IMR-90 (cell line): ENCODE measurements around the gene ZSCAN31. TPM values are rescaled to one million over a fixed set of nuclear protein-coding genes. Genes with fewer than 3 reads are reported as not detected.

Source experiments
- ATAC-seq: fragments of 200-7000 bp; cut with Tn5 transposase; 2 replicates; pipeline ENCODE4 v1.9.1; 2020; ENCODE audit warnings: low read depth, mild to moderate bottlenecking, moderate library complexity
- BruUV-seq: library from RNA; stranded (reverse); fragments of 400-500 nt; replicated peaks from 2 replicates; lab custom pipeline; 2021; lab: Mats Ljungman, UMichigan
- CTCF ChIA-PET: fragments of 300-600 bp; formaldehyde crosslinking; extraction: SDS; loops from one replicate; lab custom pipeline; 2021; ENCODE audit warnings: antibody characterized with exemption; lab: Yijun Ruan, JAX
- POLR2A ChIA-PET: fragments of 300-600 bp; sonication (Branson Sonifier 250); formaldehyde crosslinking; loops from one replicate; lab custom pipeline; 2022; ENCODE audit warnings: antibody characterized with exemption; ENCODE audit not compliant: unreplicated experiment; lab: Charles Lee
- DNase-seq: peaks from one replicate; pipeline ENCODE4 v3.0.0; 2013
- H2AFZ ChIP-seq: replicated peaks from 2 replicates; pipeline ENCODE3; 2013; ENCODE audit warnings: low read length, mild to moderate bottlenecking; ENCODE audit not compliant: poor library complexity
- H2AK5ac ChIP-seq: 2 replicates; pipeline ENCODE4 v1.6.1; 2013; ENCODE audit warnings: low read depth, low read length, inconsistent platforms
- H2AK9ac ChIP-seq: replicated peaks from 2 replicates; pipeline ENCODE3; 2013; ENCODE audit warnings: mild to moderate bottlenecking, low read depth, low read length, moderate library complexity; ENCODE audit not compliant: poor library complexity
- H2BK120ac ChIP-seq: 2 replicates; pipeline ENCODE4 v1.6.1; 2013; ENCODE audit warnings: low read depth, low read length, inconsistent platforms
- H2BK15ac ChIP-seq: 3 replicates; pipeline ENCODE4 v1.6.1; 2013; ENCODE audit warnings: low read depth, low read length, inconsistent platforms
- H2BK20ac ChIP-seq: 2 replicates; pipeline ENCODE4 v1.6.1; 2013; ENCODE audit warnings: low read depth, mild to moderate bottlenecking, inconsistent platforms, low read length, moderate library complexity
- H2BK5ac ChIP-seq: 2 replicates; pipeline ENCODE4 v1.6.1; 2013; ENCODE audit warnings: mild to moderate bottlenecking, low read depth, low read length, inconsistent platforms; ENCODE audit not compliant: poor library complexity, severe bottlenecking
- H3K14ac ChIP-seq: replicated peaks from 2 replicates; pipeline ENCODE4 v1.6.1; 2013; ENCODE audit warnings: low read depth, low read length, inconsistent platforms
- H3K18ac ChIP-seq: 2 replicates; pipeline ENCODE4 v1.6.1; 2013; ENCODE audit warnings: low read depth, low read length, control low read depth
- H3K23ac ChIP-seq: 2 replicates; pipeline ENCODE4 v1.6.1; 2013; ENCODE audit warnings: low read depth, low read length, inconsistent platforms
- H3K27ac ChIP-seq: 2 replicates; pipeline ENCODE4 v1.5.1; 2013; ENCODE audit warnings: mild to moderate bottlenecking, control low read depth, low read length; ENCODE audit not compliant: insufficient read depth
- H3K27me3 ChIP-seq: 2 replicates; pipeline ENCODE4 v1.6.1; 2013; ENCODE audit warnings: low read length; ENCODE audit not compliant: control insufficient read depth, insufficient read depth
- H3K36me3 ChIP-seq: 2 replicates; pipeline ENCODE4 v1.6.1; 2013; ENCODE audit warnings: low read length, mixed read lengths; ENCODE audit not compliant: control insufficient read depth, insufficient read depth
- H3K4ac ChIP-seq: 2 replicates; pipeline ENCODE4 v1.6.1; 2013; ENCODE audit warnings: low read depth, low read length, inconsistent platforms
- H3K4me1 ChIP-seq: 2 replicates; pipeline ENCODE4 v1.6.1; 2013; ENCODE audit warnings: low read length, mixed read lengths; ENCODE audit not compliant: control insufficient read depth, insufficient read depth
- H3K4me2 ChIP-seq: 2 replicates; pipeline ENCODE4 v1.6.1; 2013; ENCODE audit warnings: low read depth, mild to moderate bottlenecking, control low read depth, low read length, moderate library complexity
- H3K4me3 ChIP-seq: 2 replicates; pipeline ENCODE4 v1.5.1; 2013; ENCODE audit warnings: low read depth, mild to moderate bottlenecking, control low read depth, low read length, moderate library complexity; ENCODE audit not compliant: insufficient read depth
- H3K56ac ChIP-seq: 2 replicates; pipeline ENCODE4 v1.6.1; 2013; ENCODE audit warnings: low read length, inconsistent platforms; ENCODE audit not compliant: insufficient read depth; ENCODE audit errors: extremely low read depth
- H3K79me1 ChIP-seq, 2 experiments: 2 replicates each; pipeline ENCODE4 v1.6.1; 2013; ENCODE audit warnings: low read length in 2 of 2, inconsistent platforms in 1 of 2, low read depth in 1 of 2
- H3K9ac ChIP-seq: 2 replicates; pipeline ENCODE4 v1.6.1; 2013; ENCODE audit warnings: low read depth, low read length, control low read depth
- H3K9me1 ChIP-seq: 2 replicates; pipeline ENCODE4 v1.6.1; 2013; ENCODE audit warnings: low read length, inconsistent platforms; ENCODE audit not compliant: insufficient read depth
- H3K9me3 ChIP-seq: 2 replicates; pipeline ENCODE4 v1.6.1; 2013; ENCODE audit warnings: low read length; ENCODE audit not compliant: control insufficient read depth, insufficient read depth
- H4K20me1 ChIP-seq: 2 replicates; pipeline ENCODE4 v1.6.1; 2013; ENCODE audit warnings: low read length, inconsistent platforms; ENCODE audit not compliant: insufficient read depth
- H4K5ac ChIP-seq: 2 replicates; pipeline ENCODE4 v1.6.1; 2013; ENCODE audit warnings: mild to moderate bottlenecking, low read depth, low read length, control low read depth
- H4K8ac ChIP-seq, 2 experiments: 2 replicates each; pipeline ENCODE4 v1.6.1; 2013; ENCODE audit warnings: low read depth in 2 of 2, low read length in 2 of 2, control low read depth in 1 of 2, inconsistent platforms in 1 of 2
- H4K91ac ChIP-seq: 2 replicates; pipeline ENCODE4 v1.6.1; 2013; ENCODE audit warnings: low read depth, low read length, inconsistent platforms; ENCODE audit not compliant: insufficient read depth
- CTCF ChIP-seq: conservative IDR thresholded peaks from 2 replicates; pipeline ENCODE4 v1.5.1; 2012; ENCODE audit warnings: mild to moderate bottlenecking, low read depth, low read length, improper control_type of control experiment
- ELK1 ChIP-seq: fragments of 150-350 bp; IDR thresholded peaks from 2 replicates; pipeline ENCODE4 v1.6.1; 2016; ENCODE audit warnings: low read depth, mild to moderate bottlenecking, low read length, moderate library complexity, borderline replicate concordance
- MAZ ChIP-seq: IDR thresholded peaks from 2 replicates; pipeline ENCODE4 v1.6.1; 2012; ENCODE audit warnings: low read depth, mild to moderate bottlenecking, low read length, improper control_type of control experiment, moderate library complexity, borderline replicate concordance
- MXI1 ChIP-seq: IDR thresholded peaks from 2 replicates; pipeline ENCODE4 v1.6.1; 2012; ENCODE audit warnings: low read depth, mild to moderate bottlenecking, low read length, moderate library complexity, borderline replicate concordance
- NFE2L2 ChIP-seq: fragments of 150-350 bp; IDR thresholded peaks from 2 replicates; pipeline ENCODE4 v1.6.1; 2016; ENCODE audit warnings: low read depth, mild to moderate bottlenecking, low read length
- POLR2A ChIP-seq: IDR thresholded peaks from 2 replicates; pipeline ENCODE4 v1.6.1; 2012; ENCODE audit warnings: mild to moderate bottlenecking, low read depth, low read length
- RCOR1 ChIP-seq: IDR thresholded peaks from 2 replicates; pipeline ENCODE4 v1.6.1; 2012; ENCODE audit warnings: mild to moderate bottlenecking, low read length, improper control_type of control experiment; ENCODE audit not compliant: insufficient replicate concordance
- WGBS, 2 experiments: methylation state at CpG; one replicate each; pipeline versions ENCODE4 v1.1.5 to v1.1.7; 2013; ENCODE audit warnings: missing lambda C conversion rate in 2 of 2; ENCODE audit not compliant: insufficient read length in 1 of 2; ENCODE audit errors: extremely low coverage in 2 of 2; 5-methylcytosine and 5-hydroxymethylcytosine counted together
- dilution Hi-C: fragments of 300-500 bp; cut with HindIII; formaldehyde crosslinking; loops from one replicate; pipeline ENCODE4 v1.14.3; 2018; ENCODE audit warnings: low sequenced_read_pairs; ENCODE audit not compliant: unreplicated experiment
- in situ Hi-C: fragments of 300-500 bp; cut with MboI; formaldehyde crosslinking; loops from 3 replicates; pipeline ENCODE4 v1.14.3; 2019; ENCODE audit warnings: low sequenced_read_pairs, inconsistent platforms, mixed read lengths
- intact Hi-C: fragments of 100-400 bp; cut with micrococcal nuclease; formaldehyde crosslinking; loops from 2 replicates; pipeline ENCODE4 v1.10.0; 2022
- polyA plus RNA-seq, 3 experiments: library from polyadenylated mRNA; depleted of rRNA; stranded (reverse); fragments of >200 nt; gene quantifications; 2 replicates each; pipeline ENCODE4 v1.2.3, GENCODE V29; 2012; ENCODE audit warnings: low replicate concordance in 1 of 3
- total RNA-seq: library from RNA; depleted of rRNA; stranded (reverse); fragments of >200 nt; gene quantifications from 2 replicates; pipeline ENCODE4 v1.2.3, GENCODE V29; 2012

Gene ZSCAN31
- total and polyA plus RNA-seq, 2 of the 4 experiments (the other 2 are of a cell fraction) = 1.4 to 4.7 TPM

- Histone ChIP-seq H3K4me2 (no peak overlapping the region), H3K27ac (no peak overlapping the region), H3K4me3 (no peak overlapping the region), H2AK9ac (no peak overlapping the region), H4K8ac (no peak overlapping the region), H3K27me3 (no peaks in the 10 kb centered on the region), H3K23ac (no peak overlapping the region), H3K4me1 (no peaks in the 10 kb centered on the region), H2AK5ac (no peak overlapping the region), H3K9ac (no peak overlapping the region), H3K14ac (no peak overlapping the region), H2BK15ac (no peak overlapping the region), H3K56ac (no peak overlapping the region), H3K79me1 (no peaks in the 10 kb centered on the region), H4K91ac (no peak overlapping the region), H3K9me1 (no peaks in the 10 kb centered on the region), H2BK120ac (no peak overlapping the region), H3K4ac (no peak overlapping the region), H2BK20ac (no peak overlapping the region), H2BK5ac (no peak overlapping the region), H4K5ac (no peak overlapping the region), H2AFZ (no peak overlapping the region), H3K9me3 (no peaks in the 10 kb centered on the region), H3K18ac (no peak overlapping the region), H3K36me3 (peaks cover 4% of the 10 kb centered on the region; the same call in 1 of the 2 replicates), H4K20me1 (no peaks in the 10 kb centered on the region)
- dilution Hi-C loops = no loop called here
- ATAC-seq (no peak), DNase-seq (no peak)
- BruUV-seq = no TSS peak
- TF ChIP-seq ELK1 = no peak
- TF ChIP-seq NFE2L2 = no peak
- TF ChIP-seq POLR2A = no peak
- TF ChIP-seq MXI1 = no peak
- TF ChIP-seq MAZ = no peak
- no peak for TF ChIP-seq RCOR1
- no peak for TF ChIP-seq CTCF
- POLR2A ChIA-PET = no interaction called here
- CTCF ChIA-PET = no interaction called here
- intact Hi-C loops = no loop called here
- no CpG with 5 or more reads among the region's 5 CpGs for WGBS, 2 experiments
- in situ Hi-C loops = no loop called here
These were observed 40.6 kb downstream of the ZSCAN31 start for GRCh38 chr6:28295326-28295725.
